HFF-Myc (cell line): ENCODE data around the gene SLC39A8.

Source experiments
- DNase-seq: peaks from one replicate; pipeline ENCODE4 v3.0.0-alpha.2; 2011; ENCODE audit warnings: low read depth; ENCODE audit errors: extremely low read depth
- H3K4me3 ChIP-seq: replicated peaks from 2 replicates; pipeline ENCODE4 v1.5.1; 2011; ENCODE audit warnings: low read depth, mild to moderate bottlenecking, control low read depth, low read length
- TF ChIP-seq, protein P1 (sequence below): IDR thresholded peaks from 2 replicates; pipeline ENCODE4 v1.5.1; 2012; ENCODE audit warnings: mild to moderate bottlenecking, low read depth, low read length, control low read depth; ENCODE audit errors: missing control alignments

The SLC39A8 gene

DNA sequence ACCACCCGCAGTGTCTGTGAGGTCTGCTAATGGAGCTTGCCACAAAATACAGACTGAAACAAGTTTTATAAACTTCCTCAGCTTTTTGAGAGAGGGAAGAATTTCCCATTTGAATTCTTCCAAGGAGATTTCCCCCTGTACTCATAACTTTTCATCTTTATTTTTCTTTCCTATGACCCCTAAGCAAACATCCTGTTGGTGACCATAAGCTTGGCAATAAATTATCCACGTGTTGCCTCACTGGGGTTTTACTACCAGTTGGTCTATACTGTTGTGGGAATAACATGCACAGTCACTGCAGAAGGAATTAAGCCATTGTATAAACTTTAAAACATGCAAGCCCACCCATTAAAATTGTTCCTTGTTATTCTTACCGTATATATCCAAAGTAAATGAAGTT, 86.2 kb downstream of the SLC39A8 start:
- TF ChIP-seq, protein P1, sequence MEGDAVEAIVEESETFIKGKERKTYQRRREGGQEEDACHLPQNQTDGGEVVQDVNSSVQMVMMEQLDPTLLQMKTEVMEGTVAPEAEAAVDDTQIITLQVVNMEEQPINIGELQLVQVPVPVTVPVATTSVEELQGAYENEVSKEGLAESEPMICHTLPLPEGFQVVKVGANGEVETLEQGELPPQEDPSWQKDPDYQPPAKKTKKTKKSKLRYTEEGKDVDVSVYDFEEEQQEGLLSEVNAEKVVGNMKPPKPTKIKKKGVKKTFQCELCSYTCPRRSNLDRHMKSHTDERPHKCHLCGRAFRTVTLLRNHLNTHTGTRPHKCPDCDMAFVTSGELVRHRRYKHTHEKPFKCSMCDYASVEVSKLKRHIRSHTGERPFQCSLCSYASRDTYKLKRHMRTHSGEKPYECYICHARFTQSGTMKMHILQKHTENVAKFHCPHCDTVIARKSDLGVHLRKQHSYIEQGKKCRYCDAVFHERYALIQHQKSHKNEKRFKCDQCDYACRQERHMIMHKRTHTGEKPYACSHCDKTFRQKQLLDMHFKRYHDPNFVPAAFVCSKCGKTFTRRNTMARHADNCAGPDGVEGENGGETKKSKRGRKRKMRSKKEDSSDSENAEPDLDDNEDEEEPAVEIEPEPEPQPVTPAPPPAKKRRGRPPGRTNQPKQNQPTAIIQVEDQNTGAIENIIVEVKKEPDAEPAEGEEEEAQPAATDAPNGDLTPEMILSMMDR = no peak
- DNase-seq = no peak
- H3K4me3 ChIP-seq = no peak overlapping the region

DNA sequence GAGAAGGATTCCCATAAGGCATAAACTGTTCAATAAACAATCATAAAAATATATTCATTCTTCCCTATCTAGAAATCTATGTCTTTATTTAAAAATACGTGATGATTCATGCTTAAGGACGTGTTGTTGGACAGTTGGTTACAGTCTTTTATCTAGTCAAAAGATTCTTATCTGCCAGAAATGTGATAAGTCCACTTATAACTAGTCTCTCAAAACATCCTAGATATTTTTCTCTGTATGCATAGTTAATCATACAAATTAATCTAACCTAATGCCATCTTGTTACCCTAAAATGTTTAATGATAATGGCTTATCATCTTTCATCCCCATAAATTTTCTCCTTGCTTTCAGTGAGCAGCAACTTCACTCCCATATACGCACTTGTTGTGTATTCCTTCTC, 89.0 kb downstream of the SLC39A8 start:
- DNase-seq = no peak
- TF ChIP-seq, protein P1 = no peak

DNA sequence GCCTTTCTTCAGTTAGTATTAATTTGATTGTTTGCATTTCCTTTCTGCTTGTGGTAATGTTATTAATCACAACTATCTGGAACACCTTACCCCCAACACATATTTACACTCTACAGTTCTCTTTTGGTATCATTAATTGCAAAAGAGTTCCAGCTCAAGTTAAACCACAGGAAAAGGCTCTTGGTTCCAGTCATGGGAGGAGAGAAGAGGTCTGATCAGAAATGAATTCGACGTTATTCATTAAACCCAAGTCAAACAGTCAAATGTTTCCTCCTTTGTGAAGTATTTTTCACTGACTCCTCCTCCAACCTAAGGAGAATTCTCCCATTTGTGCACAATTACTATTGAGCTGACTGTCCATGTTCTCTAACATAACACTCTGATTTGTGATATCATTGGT, 91.4 kb downstream of the SLC39A8 start:
- TF ChIP-seq, protein P1 = no peak
- no peak overlapping the region for H3K4me3 ChIP-seq
- DNase-seq = no peak

More for the DNA sequence above, 89.0 kb downstream of the SLC39A8 start:
- H3K4me3 ChIP-seq = no peak overlapping the region

DNA sequence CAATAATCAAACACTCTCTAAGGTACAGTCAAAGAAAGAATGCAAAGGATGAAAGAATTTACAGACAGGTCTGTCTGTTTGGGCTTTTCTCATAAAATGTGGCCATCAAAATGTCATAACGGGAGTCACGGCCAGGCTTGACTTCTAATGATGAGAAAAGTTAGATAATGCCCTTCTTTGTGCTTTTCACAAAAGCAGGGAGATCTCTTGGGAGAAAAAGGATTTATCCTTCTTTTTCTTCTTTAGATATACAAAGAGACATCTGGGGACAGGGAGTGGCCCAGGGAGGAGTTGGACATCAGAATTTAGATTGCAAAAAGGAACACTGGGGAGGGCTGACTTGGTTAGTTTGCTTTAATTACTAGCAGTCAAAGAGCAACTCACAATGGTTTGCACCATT, 93.1 kb downstream of the SLC39A8 start:
- no peak overlapping the region for H3K4me3 ChIP-seq
- no peak for DNase-seq
- TF ChIP-seq, protein P1 = no peak

DNA sequence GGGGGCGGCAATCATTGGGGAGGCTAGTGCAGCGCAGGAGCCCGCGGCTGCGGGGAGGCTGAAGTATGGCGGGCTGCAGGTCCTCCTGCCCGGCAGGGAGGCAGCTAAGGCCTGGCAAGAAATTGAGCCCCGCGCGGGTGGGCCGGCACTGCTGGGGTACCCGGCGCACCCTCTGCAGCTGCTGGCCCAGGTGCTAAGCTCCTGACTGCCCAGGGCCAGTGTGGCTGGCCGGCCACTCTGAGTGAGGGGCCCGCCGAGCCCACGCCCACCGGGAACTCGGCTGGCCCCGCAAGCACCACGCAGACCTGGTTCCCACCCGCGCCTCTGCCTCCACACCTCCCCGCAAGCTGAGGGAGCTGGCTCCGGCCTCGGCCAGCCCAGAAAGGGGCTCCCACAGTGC, 94.9 kb downstream of the SLC39A8 start:
- H3K4me3 ChIP-seq = no peak overlapping the region
- TF ChIP-seq, protein P1 = no peak
- no peak for DNase-seq

DNA sequence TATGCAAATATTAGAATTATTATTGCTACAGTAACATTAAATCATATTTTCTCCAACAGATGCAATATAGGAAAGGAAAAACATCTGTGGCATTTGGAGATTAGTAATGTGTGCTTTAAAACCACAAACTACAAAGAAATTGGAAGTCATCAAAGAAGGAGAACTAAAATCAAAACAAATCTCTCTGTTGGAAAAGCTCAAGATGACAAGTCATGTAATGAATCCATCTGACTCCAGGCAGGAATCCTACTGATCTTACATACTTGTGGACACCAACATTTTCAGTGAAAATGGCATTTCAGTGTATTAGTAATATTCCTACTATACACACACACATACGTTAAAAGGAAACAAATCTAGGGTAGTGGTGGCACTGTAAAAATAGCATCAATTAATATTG, 98.2 kb downstream of the SLC39A8 start:
- TF ChIP-seq, protein P1 = no peak
- DNase-seq = no peak

DNA sequence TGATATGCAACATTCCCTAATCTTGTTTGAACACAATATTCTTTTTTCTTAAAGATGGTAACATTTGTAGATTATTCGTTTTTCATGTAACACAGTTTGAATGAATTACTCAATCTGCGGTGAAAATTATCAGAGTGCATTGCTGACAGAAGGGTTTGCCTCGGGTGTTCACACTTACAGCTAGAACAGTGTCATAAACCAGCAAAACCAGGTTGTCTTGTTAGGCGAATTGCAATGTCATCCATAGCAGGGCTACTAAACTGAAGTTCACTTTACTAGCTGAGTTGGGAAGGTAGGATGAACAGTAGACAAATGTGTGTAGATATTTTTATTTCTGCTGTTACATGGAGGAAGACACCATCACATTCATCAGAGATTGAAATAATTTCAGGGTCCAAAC, 98.9 kb downstream of the SLC39A8 start:
- TF ChIP-seq, protein P1 = no peak
- no peak for DNase-seq
- H3K4me3 ChIP-seq = no peak overlapping the region

More for the DNA sequence above, 98.2 kb downstream of the SLC39A8 start:
- no peak overlapping the region for H3K4me3 ChIP-seq
